Vagina (tissue), 2 donors: ENCODE results near the gene COL6A5.

ENCODE experiments used
- CTCF ChIP-seq, 3 experiments: fragments of 450-650 bp in 2 of 3; fragments of 200-600 bp in 1 of 3; sonication (generic) in 1 of 3; IDR thresholded peaks; one replicate each; pipeline ENCODE4 v1.5.1; 2017 to 2019; ENCODE audit warnings: antibody characterized with exemption in 3 of 3, mild to moderate bottlenecking in 2 of 3, moderate library complexity in 2 of 3
- POLR2A ChIP-seq, 2 donors: fragments of 450-650 bp; IDR thresholded peaks; one replicate each; pipeline ENCODE4 v1.6.1; 2017; ENCODE audit warnings: antibody characterized with exemption in 2 of 2, mild to moderate bottlenecking in 2 of 2, moderate library complexity in 2 of 2

- TF ChIP-seq CTCF (IDR thresholded peaks at IDR 0.05) (no peak), POLR2A (IDR thresholded peaks at IDR 0.05) (no peak)
Measured at GRCh38 chr3:130404401-130404800, 58.9 kb downstream of the COL6A5 start.
